ENCODE measurements around the gene RALGAPA2.

RALGAPA2 gene

DNA sequence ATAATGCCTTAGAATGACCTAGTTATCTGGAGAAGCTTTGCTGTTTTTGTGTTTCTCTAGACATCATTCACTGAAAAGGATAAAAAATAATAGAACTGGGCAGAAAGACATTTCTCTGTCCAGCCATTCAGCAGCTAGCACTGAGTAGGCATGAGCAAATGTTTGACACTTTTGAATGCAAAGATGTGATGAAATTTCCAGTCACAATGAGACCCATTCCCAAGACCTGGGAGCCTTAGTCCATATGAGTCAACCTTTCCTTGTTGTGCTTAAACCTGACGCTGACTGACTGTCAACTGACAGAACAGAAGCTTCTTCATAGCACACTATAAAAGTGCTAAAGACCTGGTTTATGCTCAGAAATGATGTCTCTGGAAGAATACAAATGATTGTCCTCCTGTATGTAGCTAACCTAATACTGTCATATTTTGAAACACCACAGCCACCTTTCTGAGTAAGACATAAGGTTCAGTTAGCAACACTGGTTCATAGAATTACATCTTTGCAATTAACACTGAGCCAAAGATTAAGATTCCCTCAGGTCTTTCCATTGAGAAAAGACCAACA lies 17.1 kb downstream of the RALGAPA2 start:
- Histone ChIP-seq H3K36me3 (ENCODE audit: insufficient read depth, low read length) (no peaks in the 10 kb centered on the region), H3K79me2 (ENCODE audit: insufficient read depth, low read length) (peaks cover 40% of the 10 kb centered on the region), H3K4me1 (ENCODE audit: insufficient read depth, low read length, poor library complexity, severe bottlenecking) (peaks cover 4% of the 10 kb centered on the region), H4K20me1 (ENCODE audit: insufficient read depth, low read length, poor library complexity, severe bottlenecking) (peaks cover 3% of the 10 kb centered on the region), H2AFZ (ENCODE audit: low read length) (no peak overlapping the region), H3K9ac (ENCODE audit: low read depth, low read length, poor library complexity, severe bottlenecking) (no peak overlapping the region), H3K27me3 (ENCODE audit: insufficient read depth, low read length, poor library complexity, severe bottlenecking) (no peaks in the 10 kb centered on the region), H3K4me2 (ENCODE audit: low read depth, low read length, poor library complexity, severe bottlenecking) (no peak overlapping the region), H3F3A (ENCODE audit: low read depth) (no peaks in the 10 kb centered on the region), H3K4me3 (ENCODE audit: low read length, poor library complexity, severe bottlenecking) (no peak overlapping the region), H3K9me3 (ENCODE audit: insufficient read depth, low read depth, low read length) (no peaks in the 10 kb centered on the region), H3K9me2 (replicated peaks; ENCODE audit: low read depth, low read length) (no peaks in the 10 kb centered on the region)
- TF ChIP-seq, protein P1, sequence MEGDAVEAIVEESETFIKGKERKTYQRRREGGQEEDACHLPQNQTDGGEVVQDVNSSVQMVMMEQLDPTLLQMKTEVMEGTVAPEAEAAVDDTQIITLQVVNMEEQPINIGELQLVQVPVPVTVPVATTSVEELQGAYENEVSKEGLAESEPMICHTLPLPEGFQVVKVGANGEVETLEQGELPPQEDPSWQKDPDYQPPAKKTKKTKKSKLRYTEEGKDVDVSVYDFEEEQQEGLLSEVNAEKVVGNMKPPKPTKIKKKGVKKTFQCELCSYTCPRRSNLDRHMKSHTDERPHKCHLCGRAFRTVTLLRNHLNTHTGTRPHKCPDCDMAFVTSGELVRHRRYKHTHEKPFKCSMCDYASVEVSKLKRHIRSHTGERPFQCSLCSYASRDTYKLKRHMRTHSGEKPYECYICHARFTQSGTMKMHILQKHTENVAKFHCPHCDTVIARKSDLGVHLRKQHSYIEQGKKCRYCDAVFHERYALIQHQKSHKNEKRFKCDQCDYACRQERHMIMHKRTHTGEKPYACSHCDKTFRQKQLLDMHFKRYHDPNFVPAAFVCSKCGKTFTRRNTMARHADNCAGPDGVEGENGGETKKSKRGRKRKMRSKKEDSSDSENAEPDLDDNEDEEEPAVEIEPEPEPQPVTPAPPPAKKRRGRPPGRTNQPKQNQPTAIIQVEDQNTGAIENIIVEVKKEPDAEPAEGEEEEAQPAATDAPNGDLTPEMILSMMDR (conservative IDR thresholded peaks at IDR 0.05; ENCODE audit: low read length) = no peak
- no peak for TF ChIP-seq EZH2phosphoT487 (IDR thresholded peaks at IDR 0.05; ENCODE audit: borderline replicate concordance)

DNA sequence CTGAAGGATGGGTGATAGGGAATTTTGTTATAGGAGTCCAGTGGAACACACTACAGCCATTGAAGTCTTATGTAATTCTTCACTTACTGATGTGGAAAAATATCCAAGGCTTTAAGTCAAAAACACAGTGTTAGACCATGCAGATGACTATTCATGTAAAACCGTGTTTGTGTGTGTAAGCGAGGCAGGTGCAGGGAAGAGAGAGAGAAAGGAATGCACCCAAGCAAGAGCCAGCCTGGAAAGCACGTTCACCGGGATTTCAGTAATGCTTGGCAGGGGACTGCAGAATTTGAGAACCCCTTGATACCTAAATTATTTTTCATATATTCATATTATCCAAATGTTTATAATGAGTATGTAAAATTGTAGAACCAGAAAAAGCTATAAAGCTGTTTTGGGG lies 17.9 kb downstream of the RALGAPA2 start:
- no peaks in the 10 kb centered on the region for H3F3A ChIP-seq (ENCODE audit: low read depth)
- H3K36me3 ChIP-seq (ENCODE audit: insufficient read depth, low read length) = no peaks in the 10 kb centered on the region
- H3K9ac ChIP-seq (ENCODE audit: low read depth, low read length, poor library complexity, severe bottlenecking) = no peak overlapping the region
- TF ChIP-seq, protein P1 (conservative IDR thresholded peaks at IDR 0.05; ENCODE audit: low read length) = no peak
- TF ChIP-seq EZH2phosphoT487 (IDR thresholded peaks at IDR 0.05; ENCODE audit: borderline replicate concordance) = no peak
- no peak overlapping the region for H3K4me3 ChIP-seq (ENCODE audit: low read length, poor library complexity, severe bottlenecking)
- H3K4me2 ChIP-seq (ENCODE audit: low read depth, low read length, poor library complexity, severe bottlenecking) = no peak overlapping the region
- H3K27me3 ChIP-seq (ENCODE audit: insufficient read depth, low read length, poor library complexity, severe bottlenecking) = no peaks in the 10 kb centered on the region
- H3K9me3 ChIP-seq (ENCODE audit: insufficient read depth, low read depth, low read length) = no peaks in the 10 kb centered on the region
- H4K20me1 ChIP-seq (ENCODE audit: insufficient read depth, low read length, poor library complexity, severe bottlenecking) = no peaks in the 10 kb centered on the region
- no peaks in the 10 kb centered on the region for H3K9me2 ChIP-seq (replicated peaks; ENCODE audit: low read depth, low read length)
- peaks cover 4% of the 10 kb centered on the region for H3K4me1 ChIP-seq (ENCODE audit: insufficient read depth, low read length, poor library complexity, severe bottlenecking)
- peaks cover 32% of the 10 kb centered on the region for H3K79me2 ChIP-seq (ENCODE audit: insufficient read depth, low read length)
- H2AFZ ChIP-seq (ENCODE audit: low read length) = no peak overlapping the region

DNA sequence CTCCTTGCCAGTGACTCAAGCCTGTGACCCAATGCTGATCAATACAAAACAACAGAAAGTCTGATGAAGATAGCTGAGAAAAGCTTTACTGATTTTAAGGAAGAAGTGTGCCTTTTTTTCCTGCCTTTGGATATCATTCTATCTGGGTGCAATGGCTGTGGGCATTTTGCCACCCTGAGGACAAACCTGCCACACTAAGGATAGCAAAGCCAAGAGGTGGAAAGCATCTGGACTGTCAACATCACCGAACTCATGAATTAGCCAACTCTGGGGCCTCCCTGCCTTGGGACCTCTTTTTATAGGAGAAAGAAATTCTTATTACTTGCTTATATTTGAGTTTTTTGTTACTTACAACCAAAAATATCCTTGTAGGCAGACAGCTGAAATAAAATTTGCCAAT lies 19.9 kb downstream of the RALGAPA2 start:
- Histone ChIP-seq H3F3A (ENCODE audit: low read depth) (no peaks in the 10 kb centered on the region), H3K36me3 (ENCODE audit: insufficient read depth, low read length) (no peaks in the 10 kb centered on the region), H2AFZ (ENCODE audit: low read length) (no peak overlapping the region), H3K4me1 (ENCODE audit: insufficient read depth, low read length, poor library complexity, severe bottlenecking) (peaks cover 4% of the 10 kb centered on the region), H3K4me2 (ENCODE audit: low read depth, low read length, poor library complexity, severe bottlenecking) (no peak overlapping the region), H3K9me2 (replicated peaks; ENCODE audit: low read depth, low read length) (no peaks in the 10 kb centered on the region), H4K20me1 (ENCODE audit: insufficient read depth, low read length, poor library complexity, severe bottlenecking) (no peaks in the 10 kb centered on the region), H3K9me3 (ENCODE audit: insufficient read depth, low read depth, low read length) (no peaks in the 10 kb centered on the region), H3K4me3 (ENCODE audit: low read length, poor library complexity, severe bottlenecking) (no peak overlapping the region), H3K9ac (ENCODE audit: low read depth, low read length, poor library complexity, severe bottlenecking) (no peak overlapping the region), H3K79me2 (ENCODE audit: insufficient read depth, low read length) (peaks cover 23% of the 10 kb centered on the region), H3K27me3 (ENCODE audit: insufficient read depth, low read length, poor library complexity, severe bottlenecking) (no peaks in the 10 kb centered on the region)
- TF ChIP-seq, protein P1 (conservative IDR thresholded peaks at IDR 0.05; ENCODE audit: low read length) = no peak
- TF ChIP-seq EZH2phosphoT487 (IDR thresholded peaks at IDR 0.05; ENCODE audit: borderline replicate concordance) = no peak
